C1 segment of cervical spinal cord (tissue), 14 donors: ENCODE data around the gene RUFY2.
A peak's percentile ranks its signal among the peaks of the same experiment; 100 is the strongest.
"Not testable (repeated sequence)": the region's sequence is repeated elsewhere in the genome, so short reads cannot be mapped to it uniquely, and the experiment has no call there.

Source experiments
- DNase-seq, 14 donors: peaks; one replicate each; lab custom pipeline; 2025; lab: John Stamatoyannopoulos, UW

The RUFY2 gene

DNA sequence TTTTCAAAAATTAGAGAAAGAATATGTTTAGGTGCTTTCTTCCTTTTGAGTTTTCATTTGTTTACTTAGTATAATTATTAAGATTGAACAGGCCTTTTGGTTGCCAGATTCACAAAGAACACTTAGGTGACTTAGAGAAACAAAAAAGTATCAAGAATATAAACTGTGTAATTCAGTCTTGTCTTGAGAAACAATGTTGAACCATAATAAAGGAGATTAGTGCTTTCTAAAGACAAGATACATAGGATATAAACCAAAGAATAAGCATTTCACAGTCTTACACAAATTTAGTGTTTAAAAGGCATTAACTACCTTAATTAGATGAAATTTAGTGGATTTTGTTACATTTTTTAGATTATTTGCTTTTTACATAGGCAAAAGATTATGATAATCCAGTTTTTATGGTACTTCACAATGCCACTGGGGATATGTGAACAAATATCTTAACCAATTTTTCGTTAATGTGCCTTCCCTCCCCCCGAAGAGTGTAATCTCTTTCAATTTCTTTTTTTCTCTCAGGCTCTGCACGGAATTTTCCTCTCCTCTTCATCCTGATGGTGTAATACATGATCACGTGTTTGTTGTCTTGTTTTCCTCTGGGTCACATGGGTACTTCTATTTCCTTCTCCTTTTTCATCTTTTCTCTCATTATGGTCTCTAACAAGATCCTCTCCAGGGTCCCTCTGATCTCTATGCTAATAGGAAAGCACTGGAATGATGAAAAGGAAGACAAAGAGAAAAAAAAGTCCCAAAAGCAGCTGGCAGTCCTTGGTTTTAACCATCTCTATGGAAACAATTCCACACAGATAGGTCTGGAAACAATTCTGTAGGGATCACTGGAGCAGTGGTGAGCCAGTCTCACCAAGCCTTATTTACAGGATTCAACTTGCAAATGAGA lies 78.9 kb downstream of the RUFY2 start:
- peak in 9 of 14 donors; percentile 0 to 75 (median 21) for DNase-seq

DNA sequence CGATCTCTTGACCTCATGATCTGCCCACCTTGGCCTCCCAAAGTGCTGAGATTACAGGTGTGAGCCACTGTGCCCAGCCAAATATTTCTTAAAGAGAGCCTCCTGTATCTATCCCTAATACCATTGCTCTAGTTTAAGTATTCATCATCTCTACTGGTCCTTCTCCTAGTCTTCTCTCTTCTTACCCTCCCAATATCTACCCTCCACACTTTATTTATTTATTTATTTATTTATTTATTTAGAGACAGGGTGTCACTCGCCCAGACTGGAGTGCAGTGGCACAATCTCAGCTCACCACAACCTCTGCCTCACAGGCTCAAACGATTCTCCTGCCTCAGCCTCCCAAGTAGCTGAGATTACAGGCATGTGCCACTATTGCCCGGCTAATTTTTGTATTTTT lies 82.7 kb downstream of the RUFY2 start:
- DNase-seq: not testable (repeated sequence)

DNA sequence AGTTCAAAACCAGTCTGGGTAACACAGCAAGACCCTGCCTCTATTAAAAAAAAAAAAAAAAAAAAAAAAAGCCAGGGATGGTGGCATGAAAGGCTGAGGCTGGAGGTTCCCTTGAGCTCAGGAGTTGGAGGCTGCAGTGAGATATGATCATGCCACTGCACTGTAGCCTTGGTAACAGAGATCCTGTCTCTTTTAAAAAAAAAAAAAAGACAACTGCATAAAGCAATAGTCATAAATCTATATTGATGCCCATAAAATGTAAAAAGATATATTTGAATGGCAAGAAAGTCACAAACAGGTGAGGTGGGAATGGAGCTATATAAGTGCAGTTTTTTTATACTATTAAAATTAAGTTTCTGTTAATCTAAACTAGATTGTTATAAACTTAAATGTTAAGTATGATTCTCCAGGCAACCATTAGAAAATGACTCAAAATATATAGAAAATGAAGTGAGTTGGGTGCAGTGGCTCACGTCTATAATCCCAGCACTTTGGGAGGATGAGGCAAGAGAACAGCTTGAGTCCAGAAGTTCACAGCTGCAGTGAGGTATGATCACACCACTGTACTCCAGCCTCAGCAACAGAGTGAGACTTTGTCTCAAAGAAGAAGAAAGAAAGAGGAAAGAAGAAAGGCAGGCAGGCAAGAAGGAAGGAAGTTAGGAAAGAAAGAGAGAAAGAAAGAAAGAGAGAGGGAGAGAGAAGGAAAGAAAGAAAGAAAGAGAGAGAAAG lies 88.6 kb downstream of the RUFY2 start:
- no peak for DNase-seq

DNA sequence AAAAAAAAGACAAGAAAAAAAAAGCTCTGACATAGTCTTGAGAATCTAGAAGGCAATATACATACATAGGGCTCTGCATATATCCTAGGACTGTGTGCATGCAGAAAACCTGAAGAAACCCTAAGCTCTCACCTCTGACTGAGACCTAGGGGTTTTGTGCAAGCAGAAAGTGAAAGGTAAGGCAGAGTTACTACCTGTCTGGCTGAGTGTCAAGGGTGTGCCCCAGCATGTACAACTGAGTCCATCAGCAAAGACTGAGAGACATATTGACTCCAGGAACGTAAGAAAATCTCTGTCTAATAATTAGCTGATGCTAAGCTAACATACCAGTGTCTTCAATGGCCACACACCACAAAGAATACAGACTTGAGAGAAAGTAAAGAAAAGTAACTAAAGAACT lies 91.5 kb downstream of the RUFY2 start:
- no peak for DNase-seq

DNA sequence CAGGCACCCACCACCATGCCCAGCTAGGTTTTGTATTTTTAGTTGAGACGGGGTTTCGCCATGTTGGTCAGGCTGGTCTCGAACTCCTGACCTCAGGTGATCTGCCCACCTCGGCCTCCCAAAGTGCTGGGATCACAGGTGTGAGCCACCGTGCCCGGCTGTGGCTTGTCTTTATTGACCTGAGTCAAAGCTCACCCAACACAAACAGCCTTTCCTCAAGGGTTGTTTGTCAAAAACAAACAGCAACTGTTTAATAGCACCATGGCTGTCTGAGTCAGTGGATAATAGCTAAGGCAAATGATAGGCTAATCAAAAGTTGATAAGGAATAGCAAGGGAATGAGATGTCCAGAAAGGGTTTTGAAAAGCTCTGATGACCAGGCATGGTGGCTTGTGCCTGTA lies 92.1 kb downstream of the RUFY2 start:
- DNase-seq: not testable (repeated sequence)

DNA sequence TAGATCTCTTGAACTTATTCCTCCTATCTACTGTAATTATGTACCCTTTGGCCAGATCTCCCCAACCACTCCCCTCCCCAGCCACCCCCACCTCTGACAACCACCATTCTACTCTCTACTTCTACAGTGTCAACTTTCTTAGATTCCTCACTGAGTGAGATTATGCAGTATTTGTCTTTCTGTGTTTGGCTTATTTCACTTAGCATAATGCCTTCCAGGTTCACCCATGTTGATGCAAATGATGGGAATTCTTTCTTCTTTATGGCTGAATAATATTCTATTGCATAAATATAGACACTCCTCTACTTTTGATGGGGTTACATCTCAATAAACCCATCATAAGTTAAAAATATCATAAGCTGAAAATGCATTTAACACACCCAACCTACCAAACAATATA lies 96.5 kb downstream of the RUFY2 start:
- no peak for DNase-seq

DNA sequence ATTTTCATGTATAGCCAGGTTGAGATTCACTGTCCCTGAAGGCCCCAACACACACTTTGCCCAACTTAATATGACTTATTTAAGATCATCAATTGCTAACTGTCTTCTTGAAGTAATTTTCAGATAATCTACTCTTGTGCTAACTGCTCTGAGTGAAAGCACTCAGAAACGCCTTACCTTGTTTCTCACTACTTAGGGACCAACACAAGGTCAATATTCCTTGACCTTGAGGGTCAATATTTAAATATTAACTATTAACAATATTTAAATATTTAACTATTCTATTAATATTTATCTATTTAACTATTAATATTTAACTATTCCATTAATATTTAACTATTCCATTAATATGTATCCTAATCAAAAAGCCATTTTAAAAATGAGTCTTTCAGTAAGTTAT lies 101.2 kb downstream of the RUFY2 start:
- no peak for DNase-seq

DNA sequence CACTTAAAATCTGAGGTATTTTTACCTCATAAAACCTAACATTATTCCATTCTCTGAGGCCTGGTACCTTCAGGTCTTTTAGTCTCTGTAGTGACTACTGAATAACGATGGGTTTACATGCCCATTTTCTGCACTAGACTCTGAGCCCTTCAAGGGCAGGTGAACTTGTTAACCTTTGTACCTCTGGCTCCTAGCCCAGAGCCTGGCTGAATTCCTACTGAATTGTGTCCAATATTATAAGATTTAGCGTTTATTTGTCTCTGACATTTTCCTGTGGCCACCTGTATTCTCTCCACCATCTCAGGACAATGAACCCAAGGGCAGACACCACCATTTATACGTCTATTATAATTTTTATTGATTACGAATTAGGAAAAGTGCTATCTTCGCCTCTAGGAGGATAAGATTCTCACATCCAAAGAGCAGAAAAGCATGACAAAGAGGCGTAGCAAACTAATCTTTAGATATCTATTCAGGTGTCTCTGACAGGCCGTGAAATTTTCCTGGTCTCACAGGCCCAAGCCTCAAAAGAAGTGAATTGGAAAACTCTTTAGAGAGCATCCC lies 103.1 kb downstream of the RUFY2 start:
- DNase-seq: no peak

DNA sequence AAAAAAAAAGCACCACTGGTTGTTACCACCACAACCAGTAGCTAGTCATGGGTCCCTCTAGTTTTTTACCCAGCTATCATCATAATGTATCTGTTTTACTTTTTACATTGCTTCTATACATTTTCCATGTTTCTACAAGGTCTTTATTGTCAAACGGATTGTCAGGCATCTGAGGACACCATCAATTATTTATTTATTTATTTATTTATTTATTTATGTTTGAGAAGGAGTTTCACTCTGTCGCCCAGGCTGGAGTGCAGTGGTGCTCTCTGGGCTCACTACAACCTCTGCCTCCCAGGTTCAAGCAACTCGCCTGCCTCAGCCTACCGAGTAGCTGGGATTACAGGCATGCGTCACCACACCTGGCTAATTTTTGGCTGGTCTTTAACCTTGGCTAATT lies 104.2 kb downstream of the RUFY2 start:
- no peak for DNase-seq

DNA sequence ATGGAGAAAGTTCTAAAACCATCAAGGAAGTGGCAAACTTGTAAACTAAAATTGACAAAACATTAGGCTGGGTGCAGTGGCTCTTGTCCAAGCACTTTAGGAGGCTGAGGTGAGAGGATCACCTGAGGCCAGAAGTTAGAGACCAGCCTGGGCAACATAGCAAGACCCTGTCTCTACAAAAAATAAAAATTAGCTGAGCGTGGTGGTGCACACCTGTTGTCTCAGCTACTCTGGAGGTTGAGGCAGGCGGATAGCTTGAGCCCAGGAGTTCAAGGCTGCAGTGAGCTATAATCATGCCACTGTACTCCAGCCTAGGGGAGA lies 104.6 kb downstream of the RUFY2 start:
- DNase-seq: no peak

DNA sequence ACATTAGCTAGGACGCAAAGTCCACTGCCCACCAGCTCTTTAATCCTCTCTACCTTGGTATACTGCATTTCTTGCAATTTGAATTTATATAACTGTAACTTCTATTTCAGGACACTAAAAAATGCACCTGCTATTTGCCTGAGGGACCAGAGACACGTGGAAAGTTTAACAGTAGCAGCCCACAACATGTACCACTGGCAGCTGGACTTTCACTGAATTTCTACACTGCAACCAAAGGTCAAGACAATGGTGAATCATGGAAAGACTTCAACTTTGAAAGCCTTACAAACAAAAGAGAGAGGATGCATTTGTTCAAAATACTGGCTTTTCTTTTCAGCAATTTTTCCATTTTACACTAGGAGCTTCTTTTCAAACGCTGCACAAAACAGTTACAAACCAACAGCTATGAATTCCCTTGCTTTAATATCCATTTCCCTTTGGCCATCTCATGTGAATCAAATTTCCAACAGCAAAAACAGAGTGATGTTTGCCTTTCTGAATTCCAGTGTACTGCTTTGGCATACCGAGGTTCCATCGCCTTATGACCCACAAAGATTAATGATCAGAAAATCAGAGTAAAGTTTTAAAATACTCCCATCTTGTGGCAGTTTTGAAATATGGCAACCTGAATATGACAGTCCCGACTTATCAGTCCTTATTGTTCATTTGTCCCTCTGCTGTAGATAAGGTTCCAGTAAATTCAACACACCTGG lies 105.1 kb downstream of the RUFY2 start:
- peak in 2 of 14 donors; percentile 1 to 16 for DNase-seq

DNA sequence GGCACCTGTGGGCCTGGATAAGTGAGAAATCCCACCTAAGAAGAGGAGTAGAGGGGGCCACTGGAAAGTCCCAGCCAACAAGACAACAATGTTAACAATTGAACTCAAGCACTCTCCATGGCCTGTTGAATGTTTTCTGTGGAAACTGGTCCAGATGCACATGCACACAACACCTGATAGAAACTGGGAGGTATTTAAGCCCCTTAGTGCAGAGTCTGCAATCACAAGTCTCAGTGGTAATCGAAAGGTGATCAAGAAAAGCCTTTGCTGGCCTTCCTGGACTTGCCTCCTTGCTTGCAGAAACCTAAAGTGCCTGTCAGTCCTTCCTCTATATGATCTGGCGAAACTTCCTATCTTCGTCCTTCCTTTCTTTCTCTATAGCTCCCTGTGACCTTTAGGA lies 105.8 kb downstream of the RUFY2 start:
- no peak for DNase-seq

DNA sequence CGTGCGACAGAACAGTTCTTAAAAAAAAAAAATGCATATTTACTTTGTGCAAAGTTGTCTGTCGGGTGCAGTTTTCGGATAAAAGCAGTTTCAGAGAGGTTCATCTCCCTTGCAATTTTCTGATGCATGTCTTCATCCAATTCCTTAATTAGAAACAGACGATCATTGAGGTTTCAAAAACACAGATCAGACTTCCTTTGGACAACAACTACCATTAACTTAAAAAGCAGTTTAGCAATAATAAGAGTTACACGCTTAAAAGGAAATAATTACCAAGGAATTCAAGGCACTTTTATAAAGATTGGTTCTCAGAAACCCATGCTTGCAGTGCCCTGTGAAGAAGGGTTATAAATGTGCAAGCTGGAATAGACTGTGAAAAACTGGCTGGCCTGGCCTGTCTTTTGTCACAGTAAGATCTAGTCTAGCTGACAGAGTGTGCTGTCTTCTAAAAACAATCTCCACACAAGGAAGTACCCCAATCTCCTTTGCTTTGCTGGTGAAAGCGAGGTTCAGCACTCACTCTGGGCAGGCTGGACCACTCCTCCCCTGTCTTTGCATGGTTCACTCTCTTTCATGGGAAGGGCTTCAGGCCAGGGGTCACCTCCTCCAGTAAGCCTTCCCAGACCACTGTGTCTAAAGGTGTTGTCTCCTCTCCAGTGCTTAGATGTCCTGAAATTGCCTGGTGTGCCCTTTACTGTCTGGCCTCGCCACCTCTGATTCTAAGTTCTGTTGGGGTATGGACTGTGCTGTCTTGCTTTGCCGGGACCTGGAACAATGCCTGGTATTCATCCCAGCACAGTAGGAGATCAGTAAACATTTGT lies 110.0 kb downstream of the RUFY2 start:
- no peak for DNase-seq
